Measurements from ENCODE around the gene CORO1A.
"Not testable (repeated sequence)": the region's sequence is repeated elsewhere in the genome, so short reads cannot be mapped to it uniquely, and the experiment has no call there.

The CORO1A gene

DNA sequence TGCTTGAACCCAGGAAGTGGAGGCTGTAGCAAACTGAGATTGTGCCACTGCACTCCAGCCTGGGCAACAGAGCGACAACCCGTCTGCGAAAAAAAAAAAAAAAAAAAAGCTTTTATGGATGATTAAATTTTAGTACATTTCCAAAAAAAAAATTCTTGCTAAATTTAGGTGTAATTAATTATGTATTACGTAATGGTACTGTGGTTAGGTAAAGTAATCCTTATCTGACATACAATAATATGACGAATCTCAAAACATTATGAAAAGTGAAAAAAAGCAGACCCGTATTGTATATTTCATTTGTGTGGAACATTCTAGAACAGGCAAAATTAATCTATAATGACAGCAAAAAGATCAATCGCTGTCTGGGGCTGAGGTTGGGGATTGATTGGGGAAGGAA lies 10.3 kb upstream of the CORO1A start:
- DNase-seq: no peak

- DNase-seq: not testable (repeated sequence)
Measured at GRCh38 chr16:30176876-30177275, 6.5 kb upstream of the CORO1A start.

DNA sequence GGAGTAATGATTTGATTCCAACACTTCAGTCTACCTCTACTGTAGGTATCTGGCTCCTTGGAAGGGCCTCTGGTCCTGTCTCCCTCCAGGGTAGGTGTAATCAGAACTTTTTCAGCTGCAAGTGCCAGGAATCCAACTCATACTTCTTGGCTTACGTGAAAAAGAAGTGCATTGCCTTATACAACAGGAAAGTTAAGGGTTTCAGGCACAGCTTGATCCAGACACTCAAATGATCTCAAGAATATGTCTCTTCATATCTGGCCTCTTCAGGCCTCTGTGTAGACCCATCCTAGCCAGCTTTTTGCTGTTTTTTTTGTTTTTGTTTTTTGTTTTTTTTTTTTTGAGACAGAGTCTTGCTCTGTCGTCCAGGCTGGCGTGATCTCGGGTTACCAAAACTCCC lies 4.2 kb upstream of the CORO1A start:
- DNase-seq: no peak

DNA sequence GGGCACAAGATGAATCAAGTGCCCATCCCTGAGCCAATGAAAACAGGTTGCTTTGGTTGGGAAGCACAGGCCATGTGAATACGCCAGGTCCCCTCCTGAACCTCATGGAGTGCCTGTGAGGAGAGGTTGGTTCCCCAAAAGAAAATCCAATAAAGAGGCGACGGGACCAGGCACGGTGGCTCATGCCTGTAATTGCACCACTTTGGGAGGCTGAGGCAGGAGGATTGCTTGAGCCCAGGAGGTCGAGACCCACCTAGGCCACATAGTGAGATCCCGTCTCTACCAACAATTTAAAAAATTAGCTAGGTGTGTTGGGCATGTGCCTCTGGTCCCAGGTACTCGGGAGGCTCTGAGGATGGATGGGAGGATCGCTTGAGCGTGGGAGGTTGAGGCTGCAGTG lies 3.5 kb upstream of the CORO1A start:
- DNase-seq: no peak

DNA sequence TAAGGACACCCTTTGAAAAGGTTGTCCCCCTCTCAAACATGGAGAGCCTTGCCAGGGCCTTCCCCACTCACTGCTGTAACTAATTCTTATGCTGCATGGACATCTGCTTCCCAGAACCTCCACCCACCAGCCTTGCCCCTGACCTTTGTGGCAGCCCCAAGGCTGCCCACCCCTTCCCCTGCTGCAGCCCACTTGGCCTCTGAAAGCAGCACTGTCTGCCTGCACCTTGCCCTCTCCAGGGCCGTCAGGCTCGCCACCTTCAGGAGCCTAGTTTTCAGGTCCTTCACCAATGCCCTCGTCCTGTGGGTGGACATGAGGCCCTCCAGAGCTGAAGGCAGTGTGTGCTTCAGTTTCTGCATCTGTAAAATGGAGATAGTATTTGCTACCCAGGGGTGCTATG lies 2.7 kb upstream of the CORO1A start:
- DNase-seq: no peak

GRCh38 chr16:30184096-30184890 lies 891 bp downstream of the CORO1A start:
- no peak for DNase-seq

DNA sequence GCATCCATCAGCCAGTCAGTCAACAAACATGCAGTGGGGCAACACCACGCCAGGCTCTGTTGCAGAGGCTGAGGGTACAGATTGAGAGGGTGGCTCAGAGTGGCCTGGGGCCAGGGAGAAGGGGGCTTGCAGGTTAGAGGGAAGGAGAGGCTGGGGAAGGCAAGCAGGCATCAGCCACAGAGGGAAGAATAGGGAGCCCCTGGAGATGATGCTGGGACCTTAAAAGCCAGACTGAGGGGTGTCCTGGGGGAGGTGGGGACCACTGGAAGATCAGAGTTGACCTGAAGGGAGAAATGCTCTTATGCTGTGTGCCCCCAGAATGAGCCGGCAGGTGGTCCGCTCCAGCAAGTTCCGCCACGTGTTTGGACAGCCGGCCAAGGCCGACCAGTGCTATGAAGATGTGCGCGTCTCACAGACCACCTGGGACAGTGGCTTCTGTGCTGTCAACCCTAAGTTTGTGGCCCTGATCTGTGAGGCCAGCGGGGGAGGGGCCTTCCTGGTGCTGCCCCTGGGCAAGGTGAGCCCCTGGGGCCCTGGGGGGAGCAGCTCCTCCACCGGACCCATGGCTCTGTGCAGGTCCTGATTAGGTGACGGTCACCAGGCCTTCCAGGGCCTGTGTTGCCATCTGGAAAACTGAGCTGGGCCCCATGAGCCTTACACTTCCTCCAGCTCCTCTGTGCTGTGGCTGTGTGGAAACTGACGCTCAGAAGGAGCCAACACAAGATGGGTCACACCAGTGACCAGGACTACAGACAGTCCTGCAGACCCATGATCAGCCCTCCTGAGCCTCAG lies 1.7 kb downstream of the CORO1A start:
- no peak for DNase-seq

- DNase-seq: no peak
Measured at GRCh38 chr16:30185683-30186421, 2.5 kb downstream of the CORO1A start.

- no peak for DNase-seq
Measured at GRCh38 chr16:30186444-30186781, 3.0 kb downstream of the CORO1A start.

GRCh38 chr16:30186782-30187555 lies 3.6 kb downstream of the CORO1A start:
- DNase-seq: no peak

- no peak for DNase-seq
Measured at GRCh38 chr16:30187556-30187865, 4.1 kb downstream of the CORO1A start.

DNA sequence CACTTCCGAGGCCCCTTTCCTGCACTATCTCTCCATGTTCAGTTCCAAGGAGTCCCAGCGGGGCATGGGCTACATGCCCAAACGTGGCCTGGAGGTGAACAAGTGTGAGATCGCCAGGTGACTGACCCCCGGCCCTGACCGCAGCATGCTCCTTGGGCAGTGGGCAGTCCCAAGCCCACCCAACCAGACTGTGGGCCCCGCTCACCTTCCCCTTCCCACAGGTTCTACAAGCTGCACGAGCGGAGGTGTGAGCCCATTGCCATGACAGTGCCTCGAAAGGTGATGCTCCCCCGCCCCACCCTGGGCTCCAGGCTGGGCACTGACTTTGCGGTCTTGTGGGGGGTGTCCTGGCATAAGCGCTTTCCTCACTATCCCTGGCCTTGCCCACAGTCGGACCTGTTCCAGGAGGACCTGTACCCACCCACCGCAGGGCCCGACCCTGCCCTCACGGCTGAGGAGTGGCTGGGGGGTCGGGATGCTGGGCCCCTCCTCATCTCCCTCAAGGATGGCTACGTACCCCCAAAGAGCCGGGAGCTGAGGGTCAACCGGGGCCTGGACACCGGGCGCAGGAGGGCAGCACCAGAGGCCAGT lies 4.7 kb downstream of the CORO1A start:
- DNase-seq: no peak

GRCh38 chr16:30191158-30191557 lies 7.8 kb downstream of the CORO1A start:
- DNase-seq: not testable (repeated sequence)

DNA sequence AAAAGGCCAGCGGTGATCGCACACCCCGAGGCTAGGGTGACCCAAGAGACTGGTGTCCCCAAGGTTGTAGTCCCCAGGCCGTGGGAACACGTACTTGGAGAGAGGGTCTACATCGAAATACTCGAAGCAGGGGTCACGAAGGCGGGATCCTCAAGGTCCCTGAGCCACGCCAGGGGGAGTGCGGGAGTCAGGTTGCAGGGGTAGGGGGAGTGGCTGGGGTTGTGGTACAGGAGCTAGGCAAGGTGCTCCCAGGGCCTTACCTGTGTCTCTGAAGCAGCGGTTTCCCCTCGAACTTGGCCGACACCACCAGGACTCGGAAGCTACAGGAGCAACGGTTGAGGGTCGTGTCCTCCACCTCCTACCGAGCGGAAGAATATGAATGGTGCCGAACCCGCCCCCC lies 9.7 kb downstream of the CORO1A start:
- not testable (repeated sequence) for DNase-seq

GRCh38 chr16:30193615-30194014 lies 10.2 kb downstream of the CORO1A start, which contains the start of the genes BOLA2B and SLX1A:
Gene BOLA2B, minus strand, starts transcription at chr16:30193666. Its CDS starts 71 bp downstream, at chr16:30193595.
Gene SLX1A, plus strand, starts transcription at chr16:30193875. Its CDS starts 210 bp downstream, at chr16:30194085.
- not testable (repeated sequence) for DNase-seq

- DNase-seq: not testable (repeated sequence)
Measured at GRCh38 chr16:30194172-30194925, 10.9 kb downstream of the CORO1A start.

DNA sequence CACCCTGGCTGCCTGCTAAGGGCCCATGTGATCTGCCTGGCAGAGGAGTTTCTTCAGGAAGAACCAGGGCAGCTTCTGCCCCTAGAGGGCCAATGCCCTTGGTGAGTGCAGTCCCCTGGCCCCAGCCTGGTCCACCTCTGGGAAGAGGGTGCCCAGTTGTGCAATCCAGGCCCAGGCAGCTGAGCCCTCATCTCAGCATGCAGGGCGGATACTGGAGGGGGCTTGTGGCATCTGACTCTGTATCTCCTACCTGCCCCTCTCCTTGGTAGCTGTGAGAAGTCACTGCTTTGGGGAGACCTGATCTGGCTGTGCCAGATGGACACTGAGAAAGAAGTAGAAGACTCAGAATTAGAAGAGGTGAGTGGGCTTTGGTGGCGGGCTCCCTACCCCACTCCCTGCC lies 13.6 kb downstream of the CORO1A start:
- DNase-seq: not testable (repeated sequence)

GRCh38 chr16:30199049-30199448 lies 15.6 kb downstream of the CORO1A start, which contains the start of gene SULT1A3:
Gene SULT1A3, plus strand, starts transcription at chr16:30199255. Its CDS starts 1,474 bp downstream, at chr16:30200729.
- DNase-seq: not testable (repeated sequence)

DNA sequence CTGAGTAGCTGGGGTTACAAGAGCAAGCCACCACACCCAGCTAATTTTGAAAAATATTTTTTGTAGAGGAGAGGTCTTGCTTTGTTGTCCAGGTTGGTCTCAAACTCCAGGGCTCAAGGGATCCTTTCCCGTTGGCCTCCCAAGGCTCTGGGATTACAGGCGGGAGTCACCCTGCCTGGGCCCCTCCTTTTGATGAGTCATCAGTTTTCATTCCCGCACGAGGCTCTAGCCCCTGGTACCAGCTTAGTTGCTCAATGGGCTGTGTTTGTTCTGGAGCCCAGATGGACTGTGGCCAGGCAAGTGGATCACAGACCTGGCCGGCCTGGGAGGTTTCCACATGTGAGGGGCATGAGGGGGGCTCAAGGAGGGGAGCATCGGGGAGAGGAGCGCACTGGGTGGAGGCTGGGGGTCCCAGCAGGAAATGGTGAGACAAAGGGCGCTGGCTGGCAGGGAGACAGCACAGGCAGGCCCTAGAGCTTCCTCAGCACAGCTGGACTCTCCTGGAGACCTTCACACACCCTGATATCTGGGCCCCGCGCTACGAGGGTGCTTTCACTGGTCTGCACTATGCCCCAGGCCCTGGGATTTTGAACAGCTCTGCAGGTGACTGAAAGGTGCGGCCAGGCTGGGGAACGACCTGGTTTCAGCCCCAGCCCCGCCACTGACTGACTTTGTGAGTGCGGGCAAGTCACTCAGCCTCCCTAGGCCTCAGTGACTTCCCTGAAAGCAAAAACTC lies 16.4 kb downstream of the CORO1A start:
- not testable (repeated sequence) for DNase-seq

GRCh38 chr16:30205541-30206236 lies 22.3 kb downstream of the CORO1A start:
- DNase-seq: not testable (repeated sequence)

Measured in NCI-H1048 (cell line).